Osteoblast (primary cell): Measurements from ENCODE around the gene IDUA. TPM values are rescaled to one million over a fixed set of nuclear protein-coding genes. Genes with fewer than 3 reads are reported as not detected.

Experiments
- DNase-seq: peaks from one replicate; pipeline ENCODE4 v3.0.0; 2011; ENCODE audit warnings: low spot score, mixed read lengths; ENCODE audit not compliant: insufficient read length; ENCODE audit errors: missing footprints
- H2AFZ ChIP-seq: 2 replicates; pipeline ENCODE4 v1.6.0; 2011; ENCODE audit warnings: mild to moderate bottlenecking, low read length
- H3K27ac ChIP-seq: 2 replicates; pipeline ENCODE4 v1.5.1; 2011; ENCODE audit warnings: mild to moderate bottlenecking, low read depth, low read length, moderate library complexity
- H3K27me3 ChIP-seq: 2 replicates; pipeline ENCODE4 v1.6.0; 2012; ENCODE audit warnings: mild to moderate bottlenecking, control low read depth, inconsistent platforms, low read length, moderate library complexity; ENCODE audit not compliant: insufficient read depth
- H3K36me3 ChIP-seq: 2 replicates; pipeline ENCODE4 v1.5.1; 2011; ENCODE audit warnings: mild to moderate bottlenecking, low read length, control low read depth, moderate library complexity; ENCODE audit not compliant: insufficient read depth
- H3K4me1 ChIP-seq: 2 replicates; pipeline ENCODE4 v1.5.1; 2011; ENCODE audit warnings: mild to moderate bottlenecking, low read length, control low read depth, moderate library complexity; ENCODE audit not compliant: insufficient read depth
- H3K4me2 ChIP-seq: 2 replicates; pipeline ENCODE4 v1.6.0; 2011; ENCODE audit warnings: mild to moderate bottlenecking, low read length; ENCODE audit not compliant: insufficient read depth
- H3K4me3 ChIP-seq: fragments of 200-600 bp; sonication (generic); 3 replicates; pipeline ENCODE4 v1.5.1; 2012; ENCODE audit warnings: mild to moderate bottlenecking, low read length, inconsistent platforms; ENCODE audit not compliant: insufficient read depth
- H3K79me2 ChIP-seq: 2 replicates; pipeline ENCODE4 v1.6.0; 2012; ENCODE audit warnings: mild to moderate bottlenecking, low read length, control low read depth, inconsistent platforms; ENCODE audit not compliant: insufficient read depth
- H3K9me3 ChIP-seq: 2 replicates; pipeline ENCODE4 v1.5.1; 2011; ENCODE audit warnings: low read depth, low read length, control low read depth
- H4K20me1 ChIP-seq: 2 replicates; pipeline ENCODE4 v1.6.0; 2012; ENCODE audit warnings: mild to moderate bottlenecking, low read length, control low read depth; ENCODE audit not compliant: insufficient read depth
- total RNA-seq: library from RNA; depleted of rRNA; stranded (reverse); fragments of >200 nt; gene quantifications from 2 replicates; pipeline ENCODE4 v1.2.3, GENCODE V29; 2012
- TF ChIP-seq, protein P1 (sequence below): IDR thresholded peaks from 2 replicates; pipeline ENCODE4 v1.5.1; 2011; ENCODE audit warnings: mild to moderate bottlenecking, low read depth, low read length, moderate library complexity; ENCODE audit errors: extremely low read depth

Gene IDUA
- total RNA-seq, 1 donor: 26.4 TPM

GRCh38 chr4:1017211-1017610 is 30.4 kb downstream of the IDUA start:
- Histone ChIP-seq H3K4me1 (no peaks in the 10 kb centered on the region), H2AFZ (no peak overlapping the region), H3K79me2 (no peaks in the 10 kb centered on the region), H3K27ac (no peak overlapping the region), H3K4me3 (no peak overlapping the region), H3K27me3 (no peaks in the 10 kb centered on the region), H4K20me1 (peaks cover 32% of the 10 kb centered on the region), H3K9me3 (no peaks in the 10 kb centered on the region), H3K4me2 (no peak overlapping the region), H3K36me3 (peaks cover 3% of the 10 kb centered on the region)
- DNase-seq: no peak
- TF ChIP-seq, protein P1, sequence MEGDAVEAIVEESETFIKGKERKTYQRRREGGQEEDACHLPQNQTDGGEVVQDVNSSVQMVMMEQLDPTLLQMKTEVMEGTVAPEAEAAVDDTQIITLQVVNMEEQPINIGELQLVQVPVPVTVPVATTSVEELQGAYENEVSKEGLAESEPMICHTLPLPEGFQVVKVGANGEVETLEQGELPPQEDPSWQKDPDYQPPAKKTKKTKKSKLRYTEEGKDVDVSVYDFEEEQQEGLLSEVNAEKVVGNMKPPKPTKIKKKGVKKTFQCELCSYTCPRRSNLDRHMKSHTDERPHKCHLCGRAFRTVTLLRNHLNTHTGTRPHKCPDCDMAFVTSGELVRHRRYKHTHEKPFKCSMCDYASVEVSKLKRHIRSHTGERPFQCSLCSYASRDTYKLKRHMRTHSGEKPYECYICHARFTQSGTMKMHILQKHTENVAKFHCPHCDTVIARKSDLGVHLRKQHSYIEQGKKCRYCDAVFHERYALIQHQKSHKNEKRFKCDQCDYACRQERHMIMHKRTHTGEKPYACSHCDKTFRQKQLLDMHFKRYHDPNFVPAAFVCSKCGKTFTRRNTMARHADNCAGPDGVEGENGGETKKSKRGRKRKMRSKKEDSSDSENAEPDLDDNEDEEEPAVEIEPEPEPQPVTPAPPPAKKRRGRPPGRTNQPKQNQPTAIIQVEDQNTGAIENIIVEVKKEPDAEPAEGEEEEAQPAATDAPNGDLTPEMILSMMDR: no peak

DNA sequence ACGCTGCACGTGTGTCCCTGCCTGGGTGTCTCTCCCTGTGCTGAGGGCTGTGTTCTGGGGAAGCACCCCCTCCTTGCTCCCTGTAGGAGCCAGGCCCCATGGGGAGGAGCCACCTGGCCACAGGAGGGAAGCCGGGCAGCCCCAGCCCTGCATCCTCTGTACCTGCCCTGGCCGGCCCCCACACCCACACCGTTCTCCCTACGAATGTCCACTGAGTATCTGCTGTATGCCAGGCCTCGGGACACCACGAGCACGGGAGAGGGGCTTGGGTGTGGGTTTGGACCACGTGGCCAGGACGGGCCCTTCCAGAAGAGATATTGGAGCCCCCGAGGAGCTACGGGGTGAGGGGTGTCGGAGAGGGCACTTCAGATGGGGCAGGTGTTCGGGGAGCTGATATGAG is 30.9 kb downstream of the IDUA start:
- H2AFZ ChIP-seq: no peak overlapping the region
- H3K27ac ChIP-seq: no peak overlapping the region
- no peaks in the 10 kb centered on the region for H3K9me3 ChIP-seq
- H3K36me3 ChIP-seq: peaks cover 3% of the 10 kb centered on the region
- H3K4me2 ChIP-seq: no peak overlapping the region
- no peaks in the 10 kb centered on the region for H3K27me3 ChIP-seq
- no peaks in the 10 kb centered on the region for H3K4me1 ChIP-seq
- H4K20me1 ChIP-seq: peaks cover 32% of the 10 kb centered on the region
- no peak overlapping the region for H3K4me3 ChIP-seq
- H3K79me2 ChIP-seq: no peaks in the 10 kb centered on the region
- TF ChIP-seq, protein P1: no peak
- DNase-seq: no peak

DNA sequence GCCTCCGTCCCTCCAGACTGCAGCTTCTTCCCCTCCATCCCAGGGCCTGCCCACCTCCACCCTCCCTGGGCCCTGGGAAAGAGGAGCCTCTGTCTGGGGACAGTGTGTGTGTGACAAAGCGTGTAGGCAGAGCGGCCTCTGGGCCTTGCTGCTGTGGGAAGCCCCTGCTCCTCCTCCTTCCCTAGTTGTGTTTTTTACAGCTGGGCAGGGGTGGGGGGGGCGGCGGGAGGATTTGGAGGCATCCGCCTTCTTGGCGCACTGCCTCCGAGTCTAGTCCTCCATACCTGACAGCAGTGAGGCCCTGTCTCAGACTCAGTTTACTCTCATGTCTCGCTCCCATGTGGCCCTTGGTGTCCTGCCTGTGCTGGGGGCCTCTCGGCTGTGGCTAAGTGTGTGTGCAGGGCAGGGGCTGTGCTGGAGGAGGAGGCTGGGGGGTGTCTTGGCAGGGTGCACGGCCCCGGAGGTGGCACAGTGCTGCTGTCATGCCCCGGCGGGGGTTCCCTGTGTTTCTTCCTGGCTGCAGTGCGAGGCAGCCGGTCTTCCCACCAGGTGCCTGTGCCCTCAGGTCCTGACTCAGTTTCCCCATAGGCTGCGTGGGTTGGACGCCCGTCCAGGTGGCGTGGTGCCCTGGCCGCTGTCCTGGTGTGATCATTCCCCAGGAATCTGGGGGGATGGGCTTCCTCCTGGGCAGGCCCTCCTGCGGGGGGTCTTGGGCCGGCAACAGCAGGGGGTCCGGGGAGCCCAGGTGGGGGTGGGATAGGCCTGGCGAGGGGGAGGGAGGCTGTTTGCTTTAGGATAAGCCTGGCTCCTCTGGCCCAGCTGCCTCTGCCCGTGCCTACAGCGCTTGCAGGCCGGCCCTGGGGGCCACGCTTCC is 31.5 kb downstream of the IDUA start:
- Histone ChIP-seq H3K4me2 (no peak overlapping the region), H2AFZ (no peak overlapping the region), H3K9me3 (no peaks in the 10 kb centered on the region), H4K20me1 (peaks cover 32% of the 10 kb centered on the region), H3K4me3 (no peak overlapping the region), H3K27me3 (no peaks in the 10 kb centered on the region), H3K36me3 (peaks cover 3% of the 10 kb centered on the region), H3K79me2 (no peaks in the 10 kb centered on the region), H3K27ac (no peak overlapping the region), H3K4me1 (no peaks in the 10 kb centered on the region)
- TF ChIP-seq, protein P1: no peak
- DNase-seq: no peak

DNA sequence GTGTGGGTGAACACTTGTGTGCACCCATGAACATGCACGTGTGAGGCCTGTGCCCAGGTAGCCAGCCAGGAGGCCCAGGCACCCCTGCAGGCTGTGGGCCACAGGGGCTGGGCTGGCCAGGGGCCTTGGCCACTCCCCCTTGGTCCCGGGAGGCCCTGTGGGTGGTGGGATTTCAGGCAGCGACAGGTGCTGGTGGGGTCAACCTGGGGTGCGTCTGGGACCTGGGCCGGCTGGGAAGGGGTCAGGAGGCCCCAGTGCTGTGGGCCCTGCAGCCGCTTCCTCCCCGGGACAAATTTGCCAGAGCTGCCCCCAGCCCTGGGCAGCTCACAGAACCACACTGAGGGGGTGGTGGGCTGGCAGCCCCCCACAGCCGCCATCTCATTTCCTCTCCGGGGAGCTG is 32.5 kb downstream of the IDUA start:
- TF ChIP-seq, protein P1: no peak
- Histone ChIP-seq H2AFZ (no peak overlapping the region), H3K27ac (no peak overlapping the region), H3K4me1 (no peaks in the 10 kb centered on the region), H3K27me3 (no peaks in the 10 kb centered on the region), H3K4me2 (no peak overlapping the region), H3K9me3 (no peaks in the 10 kb centered on the region), H3K4me3 (no peak overlapping the region), H4K20me1 (peaks cover 24% of the 10 kb centered on the region), H3K36me3 (no peaks in the 10 kb centered on the region), H3K79me2 (no peaks in the 10 kb centered on the region)
- DNase-seq: no peak
